ENCODE measurements around the gene CFAP20DC. TPM values are rescaled to one million over a fixed set of nuclear protein-coding genes. Genes with fewer than 3 reads are reported as not detected.

The CFAP20DC gene
- total RNA-seq, 1 donor from 2014 or later = 4.2 TPM

GRCh38 chr3:59074764-59075163 is 24.9 kb upstream of the CFAP20DC start:
- H3K27ac Mint-ChIP-seq (ENCODE audit: unreplicated experiment) = no peak overlapping the region
- no peaks in the 10 kb centered on the region for H3K36me3 Mint-ChIP-seq (ENCODE audit: low read depth, unreplicated experiment)
- no peak for TF ChIP-seq CTCF (IDR thresholded peaks at IDR 0.05; ENCODE audit: unreplicated experiment)
- H3K4me3 Mint-ChIP-seq (ENCODE audit: unreplicated experiment) = no peak overlapping the region
- peaks cover 7% of the 10 kb centered on the region for H3K4me1 Mint-ChIP-seq (ENCODE audit: unreplicated experiment)
- H3K27me3 Mint-ChIP-seq (ENCODE audit: unreplicated experiment) = no peaks in the 10 kb centered on the region
- no peaks in the 10 kb centered on the region for H3K9me3 Mint-ChIP-seq (ENCODE audit: unreplicated experiment)
- no peak for DNase-seq (ENCODE audit: low spot score)

- H3K36me3 Mint-ChIP-seq (ENCODE audit: low read depth, unreplicated experiment) = no peaks in the 10 kb centered on the region
- H3K9me3 Mint-ChIP-seq (ENCODE audit: unreplicated experiment) = no peaks in the 10 kb centered on the region
- no peaks in the 10 kb centered on the region for H3K27me3 Mint-ChIP-seq (ENCODE audit: unreplicated experiment)
- H3K4me1 Mint-ChIP-seq (ENCODE audit: unreplicated experiment) = peaks cover 7% of the 10 kb centered on the region
- no peak for TF ChIP-seq CTCF (IDR thresholded peaks at IDR 0.05; ENCODE audit: unreplicated experiment)
- DNase-seq (ENCODE audit: low spot score) = no peak
- no peak overlapping the region for H3K27ac Mint-ChIP-seq (ENCODE audit: unreplicated experiment)
- H3K4me3 Mint-ChIP-seq (ENCODE audit: unreplicated experiment) = no peak overlapping the region
Measured at GRCh38 chr3:59072681-59073080, 22.9 kb upstream of the CFAP20DC start.

GRCh38 chr3:59069838-59070237 is 20.0 kb upstream of the CFAP20DC start:
- no peak for DNase-seq (ENCODE audit: low spot score)
- Mint-ChIP-seq H3K9me3 (ENCODE audit: unreplicated experiment) (no peaks in the 10 kb centered on the region), H3K27me3 (ENCODE audit: unreplicated experiment) (no peaks in the 10 kb centered on the region), H3K4me1 (ENCODE audit: unreplicated experiment) (peaks cover 7% of the 10 kb centered on the region), H3K27ac (ENCODE audit: unreplicated experiment) (no peak overlapping the region), H3K36me3 (ENCODE audit: low read depth, unreplicated experiment) (no peaks in the 10 kb centered on the region), H3K4me3 (ENCODE audit: unreplicated experiment) (no peak overlapping the region)
- no peak for TF ChIP-seq CTCF (IDR thresholded peaks at IDR 0.05; ENCODE audit: unreplicated experiment)

GRCh38 chr3:59065240-59065639 is 15.4 kb upstream of the CFAP20DC start:
- TF ChIP-seq CTCF (IDR thresholded peaks at IDR 0.05; ENCODE audit: unreplicated experiment) = no peak
- no peaks in the 10 kb centered on the region for H3K27me3 Mint-ChIP-seq (ENCODE audit: unreplicated experiment)

GRCh38 chr3:59064728-59065127 is 14.9 kb upstream of the CFAP20DC start:
- Mint-ChIP-seq H3K4me3 (ENCODE audit: unreplicated experiment) (no peak overlapping the region), H3K4me1 (ENCODE audit: unreplicated experiment) (no peaks in the 10 kb centered on the region), H3K36me3 (ENCODE audit: low read depth, unreplicated experiment) (no peaks in the 10 kb centered on the region), H3K27ac (ENCODE audit: unreplicated experiment) (no peak overlapping the region), H3K9me3 (ENCODE audit: unreplicated experiment) (no peaks in the 10 kb centered on the region), H3K27me3 (ENCODE audit: unreplicated experiment) (no peaks in the 10 kb centered on the region)
- TF ChIP-seq CTCF (IDR thresholded peaks at IDR 0.05; ENCODE audit: unreplicated experiment) = no peak
- no peak for DNase-seq (ENCODE audit: low spot score)

More at GRCh38 chr3:59065240-59065639, 15.4 kb upstream of the CFAP20DC start:
- H3K27ac Mint-ChIP-seq (ENCODE audit: unreplicated experiment) = no peak overlapping the region
- no peaks in the 10 kb centered on the region for H3K4me1 Mint-ChIP-seq (ENCODE audit: unreplicated experiment)
- no peak overlapping the region for H3K4me3 Mint-ChIP-seq (ENCODE audit: unreplicated experiment)
- no peak for DNase-seq (ENCODE audit: low spot score)
- H3K36me3 Mint-ChIP-seq (ENCODE audit: low read depth, unreplicated experiment) = no peaks in the 10 kb centered on the region
- no peaks in the 10 kb centered on the region for H3K9me3 Mint-ChIP-seq (ENCODE audit: unreplicated experiment)
